ENCODE data around the gene VAV2.

VAV2 gene

DNA sequence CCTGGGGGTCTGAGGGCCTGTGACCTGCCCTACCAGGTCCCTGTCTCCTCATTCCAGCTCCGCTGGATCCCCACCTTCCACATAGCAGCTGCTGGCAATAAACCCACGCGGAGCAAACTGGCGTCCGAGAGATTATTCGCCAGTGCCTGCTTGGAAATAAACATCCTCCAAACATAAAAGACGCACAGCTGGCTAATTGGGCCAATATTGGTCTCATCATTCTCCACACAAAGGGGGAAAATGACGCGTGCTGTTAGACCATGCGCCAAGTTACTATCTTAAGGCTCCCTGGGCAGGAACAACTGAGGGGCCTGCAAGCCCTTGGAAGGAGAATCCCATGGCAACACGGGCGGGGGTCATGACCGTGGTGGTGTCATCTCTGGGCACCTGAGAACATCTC, 180.7 kb downstream of the VAV2 start:
- no peak for DNase-seq

DNA sequence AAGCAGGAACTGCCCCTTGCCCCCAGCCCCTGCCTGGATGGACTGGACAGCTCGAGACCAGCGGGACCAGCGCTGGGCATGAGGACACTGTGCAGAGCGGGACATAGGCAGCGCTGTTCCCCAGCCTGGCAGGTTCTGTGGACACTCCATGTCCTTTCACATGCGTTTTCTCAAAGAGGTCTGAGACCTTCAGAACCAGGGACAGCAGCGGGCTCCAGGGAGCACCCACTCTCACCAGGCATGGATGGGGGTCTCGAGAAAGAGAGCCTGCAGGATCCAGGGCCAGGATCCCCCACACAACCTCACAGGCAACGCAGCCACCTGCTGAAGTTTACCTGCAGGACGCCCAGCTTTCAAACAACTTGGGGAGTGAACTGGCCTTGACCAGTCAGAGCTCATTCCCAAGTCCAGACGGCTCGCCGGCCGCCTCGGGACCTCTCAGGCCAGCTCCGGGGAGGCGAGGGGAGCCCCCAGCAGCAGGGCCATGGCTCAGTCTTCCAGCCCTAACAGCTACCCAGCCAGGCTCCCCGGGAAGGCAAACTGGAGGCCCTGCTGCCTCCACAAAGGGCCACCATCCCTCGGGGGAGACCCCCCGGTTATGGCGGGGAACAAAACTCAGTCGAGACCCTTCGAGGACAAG, 181.4 kb downstream of the VAV2 start:
- no peak for DNase-seq

DNA sequence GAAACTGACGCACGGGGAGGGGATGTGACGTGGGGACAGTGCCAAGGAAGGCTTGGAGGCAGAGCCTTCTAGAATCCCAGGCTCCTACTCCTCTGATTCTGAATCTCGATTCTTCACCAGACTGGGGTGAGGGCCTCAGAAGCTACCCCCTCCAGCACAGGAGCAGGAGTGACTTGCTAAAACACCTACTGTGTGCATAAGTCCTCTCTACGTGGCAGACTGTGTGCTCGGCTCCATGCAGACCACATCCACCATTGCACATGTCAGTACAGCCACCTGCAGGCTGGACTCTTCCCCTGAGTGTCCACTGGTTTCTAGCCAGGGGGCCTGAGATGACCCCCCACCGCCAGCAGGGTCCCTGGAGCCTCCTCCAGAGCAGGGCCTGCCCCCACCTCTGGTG, 182.8 kb downstream of the VAV2 start:
- no peak for DNase-seq

DNA sequence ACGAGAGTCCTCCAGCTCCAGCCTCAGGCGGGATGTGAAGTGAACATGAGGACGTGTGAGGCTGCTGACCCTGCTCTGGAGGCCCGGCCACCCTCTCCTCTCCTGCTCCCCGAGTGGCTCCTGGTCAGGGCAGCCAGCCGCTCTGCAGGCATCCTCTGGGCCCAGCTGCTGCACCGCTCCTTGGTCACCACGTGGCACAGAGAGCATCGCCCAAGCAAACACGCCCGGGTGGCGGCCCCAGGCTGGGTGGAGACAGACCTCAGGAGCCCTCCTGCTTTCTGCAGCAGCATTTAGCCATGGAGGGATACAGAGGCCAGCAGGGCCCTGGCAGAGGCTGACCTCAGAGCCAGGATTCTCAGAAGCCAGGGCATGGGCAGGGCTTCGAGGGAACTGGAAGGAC, 184.3 kb downstream of the VAV2 start:
- DNase-seq = no peak

DNA sequence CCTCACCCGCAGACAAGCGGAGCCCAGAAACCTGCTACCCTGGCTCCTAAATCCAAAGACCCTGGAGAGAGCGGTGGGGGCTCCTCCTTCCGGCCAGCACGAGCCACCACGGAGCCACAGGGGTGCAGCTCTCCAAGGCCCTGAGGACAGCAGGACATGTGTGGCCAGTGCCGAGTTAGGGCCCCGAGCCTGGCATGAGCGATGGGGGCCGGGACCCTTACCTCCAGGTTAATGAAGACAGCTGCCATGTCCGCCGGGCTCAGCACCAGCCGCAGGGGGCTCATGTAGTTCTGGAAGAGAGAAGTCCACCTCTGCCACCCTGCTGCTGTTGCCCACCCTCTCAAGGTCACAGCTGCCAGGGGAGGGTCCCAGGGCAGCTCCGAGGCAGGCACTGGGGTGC, 185.1 kb downstream of the VAV2 start:
- DNase-seq = no peak

DNA sequence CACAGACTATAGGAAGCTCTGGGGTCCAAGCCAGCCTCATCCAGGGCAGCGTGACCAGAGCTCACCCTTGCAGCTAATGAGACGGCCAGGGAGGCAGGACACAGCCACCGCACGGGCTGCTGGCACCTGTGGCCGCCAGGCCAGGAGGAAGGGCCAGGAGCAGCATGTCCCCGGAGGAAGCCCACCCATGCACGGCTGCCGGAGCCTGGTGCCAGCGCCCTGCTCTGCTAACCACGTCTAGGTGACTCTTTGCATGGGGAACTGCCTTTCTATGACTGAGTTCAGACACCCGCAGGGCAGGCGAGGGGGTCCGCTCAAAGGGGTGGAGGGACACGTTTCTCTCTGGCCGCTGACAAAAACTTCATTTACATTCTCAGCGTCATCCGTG, 185.5 kb downstream of the VAV2 start:
- no peak for DNase-seq

DNA sequence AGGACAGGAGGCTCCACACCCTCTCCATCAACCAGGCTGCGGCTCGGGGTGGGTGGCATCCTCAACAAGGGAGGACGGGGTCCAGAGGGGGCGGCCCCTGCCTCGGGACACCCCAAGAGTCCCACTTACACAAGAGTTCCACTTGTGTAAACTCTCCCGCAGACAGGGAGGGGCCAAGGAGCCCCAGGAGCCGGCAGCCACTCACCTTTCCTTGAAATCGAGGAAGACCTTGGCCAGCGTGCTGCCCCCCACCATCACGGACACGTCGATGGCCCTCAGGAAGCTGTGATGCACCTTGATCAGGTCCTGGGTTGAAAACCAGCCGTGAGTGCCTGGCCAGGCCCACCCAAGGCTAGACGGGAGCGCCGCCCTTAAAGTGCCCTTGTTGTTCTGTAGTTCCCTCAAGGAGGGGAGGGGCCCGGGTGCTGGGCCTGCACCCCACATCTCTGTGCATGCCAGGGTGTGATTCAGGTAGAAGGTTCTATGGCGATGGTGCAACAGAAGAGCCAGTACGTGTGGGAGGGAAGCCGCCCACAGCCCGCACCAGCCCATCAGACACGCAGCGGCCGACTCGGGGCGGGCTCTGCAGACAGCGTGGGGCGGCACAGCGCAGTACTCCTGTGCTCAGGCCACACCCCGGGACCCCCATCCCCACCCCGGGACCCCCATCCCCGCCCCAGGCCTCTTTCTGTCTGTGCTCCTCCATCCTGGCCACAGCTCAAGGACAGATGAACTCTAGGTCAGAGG, 186.1 kb downstream of the VAV2 start:
- no peak for DNase-seq

DNA sequence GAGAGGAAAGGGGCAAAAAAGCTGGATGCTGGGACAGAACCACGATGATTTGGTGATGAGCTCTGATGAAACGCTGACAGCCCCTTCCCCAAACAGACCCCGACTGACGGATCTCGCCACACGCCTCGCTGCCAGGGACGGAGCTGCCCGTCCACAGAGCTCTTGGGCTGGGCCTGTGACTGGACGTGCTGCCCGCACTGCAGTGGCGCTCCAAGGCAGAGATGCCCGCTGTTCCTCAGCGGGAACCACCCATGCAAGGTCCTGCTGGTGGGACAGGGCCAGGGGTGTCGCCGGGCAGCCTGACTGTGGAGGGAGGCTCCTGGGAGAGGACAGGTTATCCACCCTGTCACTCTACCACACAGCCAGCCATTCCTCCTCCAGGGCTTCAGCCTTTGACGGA, 187.9 kb downstream of the VAV2 start:
- no peak for DNase-seq

DNA sequence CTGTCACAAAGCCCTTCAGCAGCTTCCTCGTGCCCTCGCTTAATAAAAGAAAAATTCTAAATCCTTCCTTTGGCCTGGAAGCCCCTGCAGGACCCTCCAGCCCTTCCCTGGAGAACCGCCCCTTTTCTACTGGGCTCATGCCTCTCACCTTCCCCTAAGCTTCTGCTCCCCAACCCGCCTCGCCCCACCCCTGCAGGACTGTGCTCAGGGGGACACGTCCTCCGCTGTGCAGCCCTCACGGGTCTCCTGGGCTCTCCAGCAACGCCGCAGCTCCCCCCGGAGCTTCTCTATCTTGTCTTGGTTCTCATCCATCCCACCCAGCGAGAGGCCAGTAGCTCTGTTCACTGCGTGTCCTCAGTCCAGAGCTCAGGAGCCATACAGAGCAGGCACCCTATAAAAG, 188.4 kb downstream of the VAV2 start:
- DNase-seq = no peak

DNA sequence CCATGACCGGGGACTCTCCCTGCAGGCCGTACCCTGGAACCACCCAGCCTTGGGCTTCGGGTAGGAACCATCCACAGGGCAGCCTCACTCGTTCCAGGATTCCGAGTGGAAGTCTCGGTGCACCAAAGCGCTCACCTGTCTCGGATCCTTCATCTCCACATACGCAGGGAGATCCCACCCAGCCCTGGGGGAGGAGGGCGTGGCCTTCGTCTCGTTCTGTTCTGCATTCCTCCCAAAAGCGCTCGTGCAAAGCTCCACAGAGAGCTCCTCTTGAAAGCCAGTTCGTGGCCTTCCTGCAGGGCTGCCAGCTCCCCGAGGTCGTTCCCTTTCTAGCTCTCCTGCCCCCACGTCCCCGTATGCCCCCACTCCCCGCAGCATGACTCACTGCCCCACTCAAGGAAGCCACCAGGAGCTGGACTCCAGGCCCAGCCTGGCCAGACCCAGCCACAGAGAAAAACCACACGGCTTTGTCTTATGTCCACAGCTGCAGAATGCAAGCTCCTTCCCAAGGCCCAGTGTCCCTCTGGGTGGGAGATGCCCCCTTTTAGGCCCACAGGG, 189.0 kb downstream of the VAV2 start:
- DNase-seq = no peak

DNA sequence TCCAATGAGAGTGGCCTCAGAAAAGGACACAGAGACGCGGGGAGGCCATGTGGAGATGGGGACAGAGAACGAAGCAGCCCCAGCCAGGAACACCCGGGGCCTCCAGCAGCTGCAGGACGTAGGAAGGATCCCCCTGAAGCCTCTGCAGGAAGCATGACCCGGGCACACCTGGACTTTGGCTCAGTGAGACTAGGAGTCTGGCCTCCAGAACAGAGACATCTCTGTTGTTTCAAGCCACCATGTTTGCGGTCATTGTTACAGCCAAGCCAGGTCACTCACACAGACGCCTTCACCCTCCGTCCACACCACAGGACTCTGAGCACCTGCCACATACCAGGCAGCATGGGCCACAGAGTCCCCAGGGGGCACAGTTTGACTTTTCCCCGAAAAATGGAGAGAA, 190.4 kb downstream of the VAV2 start:
- DNase-seq = no peak

DNA sequence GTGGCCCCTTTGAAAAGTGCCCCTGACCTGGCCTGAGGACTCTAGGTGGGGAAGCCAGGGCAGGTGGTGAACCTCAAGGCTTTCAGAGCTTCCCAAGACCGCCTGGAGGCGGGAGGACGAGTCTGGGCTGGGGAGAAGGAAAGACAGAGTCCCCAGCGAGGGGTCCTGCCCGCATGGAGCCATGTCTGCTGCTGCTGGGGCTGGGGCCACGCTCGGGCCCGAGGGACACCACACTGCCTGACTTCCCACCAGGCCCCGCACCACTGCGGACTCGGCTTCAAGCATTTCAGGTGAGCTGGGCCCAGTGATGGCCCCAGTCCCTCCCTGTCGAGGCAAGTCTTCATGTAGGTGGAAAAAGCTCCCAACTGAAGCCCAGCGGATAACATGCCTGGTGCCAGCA, 191.9 kb downstream of the VAV2 start:
- DNase-seq = no peak

DNA sequence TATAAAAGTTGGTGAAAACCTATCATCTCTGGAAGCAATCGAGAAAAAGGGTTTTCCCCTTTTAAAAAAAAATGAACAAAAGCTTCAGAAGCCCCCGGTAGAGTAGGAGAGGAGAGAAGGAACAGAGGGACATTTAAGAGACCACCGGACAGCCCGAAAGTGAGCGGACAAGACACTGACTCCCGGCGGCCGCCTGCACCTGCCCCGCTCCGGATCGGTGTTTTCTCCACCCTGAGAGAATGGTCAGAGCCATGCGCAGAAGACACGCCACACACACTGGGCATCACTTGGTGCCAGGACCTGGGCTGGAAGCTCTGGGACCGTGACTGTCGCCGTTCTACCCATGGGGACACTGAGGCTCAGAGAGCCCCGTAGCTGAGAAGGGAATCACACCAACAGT, 192.4 kb downstream of the VAV2 start:
- no peak for DNase-seq

DNA sequence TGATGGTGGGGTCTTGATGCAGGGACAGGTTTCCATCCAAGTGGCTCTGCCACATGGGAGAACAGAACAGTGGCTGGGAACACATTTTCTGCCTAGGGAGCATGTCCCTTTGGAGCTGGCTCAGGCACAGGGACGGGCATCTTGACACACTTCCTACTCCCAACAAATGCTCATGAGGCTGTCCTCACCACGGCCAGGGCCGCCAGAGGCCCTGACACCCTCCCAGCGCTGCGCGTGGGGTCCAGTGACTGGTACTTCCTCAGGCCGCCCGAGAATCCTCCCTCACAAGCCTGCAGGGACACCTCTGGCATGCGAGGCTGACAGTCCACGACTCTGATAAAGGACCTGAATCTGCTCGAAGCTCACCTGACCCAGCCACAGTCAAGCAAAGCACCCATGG, 193.0 kb downstream of the VAV2 start:
- no peak for DNase-seq

DNA sequence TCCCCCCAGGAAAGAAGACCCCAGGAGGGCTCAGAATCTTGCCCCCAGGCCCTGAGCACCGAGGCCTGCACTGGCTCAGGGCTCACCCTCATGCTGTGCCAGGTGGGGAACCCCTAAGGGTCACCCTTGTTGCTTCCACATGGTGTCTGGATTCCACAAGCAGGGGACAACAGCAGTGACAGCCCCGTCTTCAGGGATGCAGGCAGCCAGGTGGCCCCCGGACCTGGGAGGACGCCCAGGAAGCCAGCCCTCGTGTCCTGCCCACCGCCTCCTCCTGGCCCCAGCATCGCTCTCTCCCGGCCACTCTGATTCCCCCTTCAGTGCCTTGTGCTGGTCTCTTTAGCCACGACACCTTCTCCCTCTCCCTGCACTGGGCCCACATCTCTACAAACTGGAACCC, 194.0 kb downstream of the VAV2 start:
- no peak for DNase-seq

DNA sequence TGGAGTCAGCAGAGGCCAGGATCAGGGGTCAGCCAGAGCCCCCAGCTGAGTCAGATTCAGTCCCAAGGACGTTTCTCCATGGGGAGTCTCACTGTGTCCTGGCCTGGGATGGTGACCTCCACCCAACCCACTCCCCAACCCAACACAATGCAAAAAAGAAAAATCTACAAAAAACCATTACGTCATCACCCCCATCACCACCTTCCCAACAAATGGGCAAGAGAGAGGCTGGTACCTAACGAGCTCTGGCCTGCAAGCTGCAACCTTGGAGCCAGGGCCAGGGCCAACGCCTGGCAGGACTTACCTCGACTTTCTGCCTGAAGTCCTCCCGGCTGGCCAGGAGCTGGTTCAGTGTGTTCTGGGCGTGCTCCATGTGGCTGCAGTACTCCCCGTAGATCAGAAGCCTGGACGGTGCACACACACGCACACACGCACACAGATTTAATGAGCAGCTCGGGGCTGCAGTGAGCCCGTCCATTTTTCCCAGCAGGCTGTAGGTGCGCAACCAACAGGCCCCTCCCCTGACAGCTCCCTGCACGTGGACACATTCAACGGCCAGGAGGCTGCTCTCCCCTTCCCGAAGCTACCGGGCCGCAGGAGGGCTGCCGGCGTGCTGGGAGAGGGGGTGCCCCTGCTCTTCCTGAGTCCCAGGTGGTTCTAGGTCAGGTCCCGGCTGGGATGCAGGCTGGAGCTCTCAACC, 194.6 kb downstream of the VAV2 start:
- no peak for DNase-seq

DNA sequence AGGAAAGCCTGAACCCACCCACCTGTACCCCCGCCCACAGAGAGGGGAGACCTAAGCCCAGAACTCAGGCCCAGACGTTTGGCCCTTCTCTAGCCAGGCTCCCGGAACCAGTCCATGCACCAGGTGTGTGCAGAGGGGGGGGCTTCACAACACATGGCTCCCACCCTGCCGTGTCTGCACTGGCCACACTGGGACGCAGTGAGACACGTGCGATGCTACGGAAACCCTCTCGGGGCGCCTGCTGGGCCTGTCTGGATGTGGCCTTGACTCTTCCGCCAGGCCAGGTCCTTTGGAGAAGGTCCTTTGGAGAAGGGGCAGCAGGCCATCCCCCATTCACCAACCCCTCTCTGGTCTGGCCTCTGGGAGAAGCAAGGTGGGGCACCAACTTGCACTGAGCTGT, 195.6 kb downstream of the VAV2 start:
- no peak for DNase-seq

DNA sequence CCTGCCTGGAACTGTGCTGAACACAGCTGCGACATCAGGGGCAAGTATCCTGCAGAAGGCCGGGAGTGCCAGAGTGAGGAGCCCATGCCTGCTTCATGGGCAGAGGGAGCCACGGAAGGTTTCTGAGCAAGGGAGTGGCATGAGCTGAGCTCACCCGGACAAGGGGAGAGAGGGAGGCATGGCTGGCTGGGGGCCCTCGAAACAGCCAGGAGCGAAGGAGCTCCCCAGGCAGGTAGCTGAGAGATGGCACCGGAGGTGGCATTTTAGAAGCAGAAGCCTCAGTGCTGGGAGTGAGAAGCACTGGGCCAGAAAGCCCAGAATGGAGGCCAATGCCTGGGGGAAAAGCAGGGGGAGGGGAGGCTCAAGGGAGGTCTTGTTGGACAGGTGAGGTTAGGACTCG, 197.1 kb downstream of the VAV2 start:
- DNase-seq = peak; percentile 50

DNA sequence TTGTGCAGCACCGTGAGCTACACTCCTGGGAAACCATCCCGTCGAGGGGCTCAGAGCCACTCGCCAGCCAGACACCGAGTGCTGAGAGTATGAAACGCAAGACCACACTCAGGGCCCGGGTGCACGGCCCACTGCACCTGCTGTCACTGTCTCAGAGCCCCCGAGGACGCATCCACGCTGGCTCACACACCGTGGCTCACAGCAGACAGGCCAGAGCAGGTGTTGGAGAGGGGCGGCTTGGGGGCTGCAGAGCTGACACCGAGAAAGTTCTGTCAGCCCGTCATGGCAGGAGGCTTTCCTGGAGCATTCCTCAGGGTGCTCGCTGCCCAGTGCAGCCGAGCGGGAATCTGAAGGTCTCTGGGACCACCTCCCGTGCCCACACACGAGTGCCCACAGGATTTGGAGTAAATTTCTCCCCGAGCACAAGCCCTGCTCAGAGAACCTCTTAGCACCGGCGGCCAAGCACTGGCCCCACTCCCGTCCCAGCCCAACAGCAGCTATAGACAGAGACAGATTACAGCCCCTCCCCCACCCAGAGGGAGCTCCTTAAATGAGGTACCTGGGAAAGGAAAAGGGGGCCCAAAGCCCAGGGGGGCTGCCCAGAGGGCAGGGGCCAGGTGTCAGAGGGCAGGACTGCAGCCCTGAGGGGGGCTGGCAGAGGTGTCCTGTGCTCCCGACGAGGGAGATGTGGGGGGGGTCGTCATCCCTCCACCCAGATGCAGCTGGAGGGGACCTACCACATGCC, 197.9 kb downstream of the VAV2 start:
- peak; percentile 32 for DNase-seq

DNA sequence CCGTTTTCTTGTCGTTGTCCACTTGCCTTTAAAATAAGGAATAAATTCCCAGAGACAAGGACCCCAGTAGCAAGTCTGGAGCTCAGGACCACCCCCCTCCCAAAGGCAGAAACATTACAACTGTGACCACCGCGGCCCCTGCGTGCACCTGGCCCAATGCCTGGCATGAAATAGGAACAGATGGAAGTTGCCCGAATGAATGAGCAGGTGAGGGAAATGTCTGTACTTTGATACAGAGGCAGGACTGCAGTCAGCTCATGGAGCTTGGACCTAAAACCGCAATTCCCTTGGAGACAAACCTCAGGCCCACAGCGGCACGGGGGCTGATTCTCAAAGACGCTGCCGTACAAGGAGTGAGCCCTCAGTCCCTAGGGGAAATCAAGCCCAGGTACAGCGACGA, 198.7 kb downstream of the VAV2 start:
- DNase-seq = peak; percentile 89

DNA sequence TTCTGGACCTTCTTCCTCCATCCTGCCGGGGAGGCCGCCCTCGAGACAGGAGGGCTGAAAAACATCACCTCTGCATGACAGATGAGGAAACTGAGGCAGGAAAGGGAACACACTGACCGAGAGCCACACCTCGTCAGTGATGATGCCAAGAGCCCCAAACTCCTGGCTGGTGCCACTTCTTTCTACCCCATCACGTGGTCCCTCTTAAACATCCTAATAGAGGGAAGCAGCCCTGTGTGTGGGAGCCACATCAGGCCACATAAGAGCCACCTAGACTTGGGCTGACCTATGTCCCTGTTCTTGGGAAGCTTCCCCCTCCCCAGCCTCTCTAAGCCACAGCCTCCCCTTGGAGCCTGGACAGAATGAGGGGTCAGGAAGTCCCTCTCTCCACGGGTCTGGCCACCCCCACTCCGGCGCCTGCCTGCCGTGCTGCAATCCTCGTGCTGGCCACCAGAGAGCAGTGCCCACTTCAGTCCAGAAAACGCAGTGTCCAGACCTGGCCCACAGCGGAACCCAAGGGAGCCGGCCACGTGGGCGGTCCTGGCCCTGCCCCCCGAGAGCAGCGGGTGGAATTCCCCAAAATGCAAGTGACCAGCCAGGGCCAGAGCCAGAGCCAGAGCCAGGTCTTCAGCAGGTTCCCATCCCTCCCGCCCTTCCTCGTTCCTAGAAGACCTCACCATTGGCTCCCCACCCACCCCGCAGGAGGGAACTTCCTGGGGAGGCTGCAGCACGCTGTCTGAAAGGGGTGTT, 199.2 kb downstream of the VAV2 start:
- peak; percentile 77 for DNase-seq
